GM21390 (cell line): ENCODE data around the gene DNMT3B.

Experiments
- ATAC-seq: cut with Tn5 transposase; IDR thresholded peaks from one replicate; pipeline ENCODE4 v1.9.1; 2021; ENCODE audit not compliant: unreplicated experiment

Gene DNMT3B

DNA sequence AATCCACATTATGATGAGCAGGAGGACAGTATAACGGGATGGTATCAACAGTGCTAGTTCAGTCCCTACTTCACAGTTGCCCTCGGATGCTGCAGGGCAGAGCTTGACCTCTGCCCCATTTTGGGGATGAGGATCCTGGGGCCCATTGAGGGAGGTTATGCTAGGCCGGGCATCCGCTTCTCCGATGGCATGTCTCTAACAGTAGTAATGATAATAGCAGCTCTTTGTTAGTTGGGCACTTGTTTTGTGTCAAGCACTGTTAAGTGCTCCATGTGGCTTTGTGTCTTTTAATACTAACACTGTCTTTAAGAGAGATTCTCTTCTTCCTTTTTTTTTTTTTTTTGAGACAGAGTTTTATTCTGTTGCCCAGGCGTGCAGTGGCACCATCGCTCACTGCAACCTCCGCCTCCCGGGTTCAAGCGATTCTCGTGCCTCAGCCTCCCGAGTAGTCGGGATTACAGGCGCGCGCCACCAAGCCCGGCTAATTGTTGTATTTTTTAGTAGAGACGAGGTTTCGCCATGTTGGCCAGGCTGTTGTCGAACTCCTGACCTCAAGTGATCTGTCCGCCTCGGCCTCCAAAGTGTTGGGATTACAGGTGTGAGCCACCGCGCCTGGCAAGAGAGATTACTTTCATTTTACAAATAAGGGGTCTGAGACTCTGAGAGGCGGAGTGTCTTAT, 58.7 kb downstream of the DNMT3B start:
- no peak for ATAC-seq

DNA sequence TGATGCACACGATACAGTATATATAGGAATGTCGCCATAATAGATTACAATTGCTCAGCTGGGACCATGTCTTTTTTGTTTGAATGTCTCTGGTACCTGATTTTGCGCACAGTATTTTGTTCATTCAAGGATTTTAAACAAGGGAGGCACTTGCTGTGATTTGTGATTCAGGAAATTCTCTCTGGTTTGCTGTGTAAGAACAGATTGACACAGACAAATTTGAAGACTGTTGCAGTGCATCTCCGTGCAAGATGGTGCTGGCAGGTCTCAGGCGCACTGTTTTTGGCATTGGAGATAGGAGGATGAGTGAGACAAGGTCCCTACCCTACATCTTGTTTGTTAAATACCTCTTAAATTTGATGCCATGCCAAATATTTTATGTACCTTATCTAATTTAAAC, 60.0 kb downstream of the DNMT3B start:
- ATAC-seq, result no peak

DNA sequence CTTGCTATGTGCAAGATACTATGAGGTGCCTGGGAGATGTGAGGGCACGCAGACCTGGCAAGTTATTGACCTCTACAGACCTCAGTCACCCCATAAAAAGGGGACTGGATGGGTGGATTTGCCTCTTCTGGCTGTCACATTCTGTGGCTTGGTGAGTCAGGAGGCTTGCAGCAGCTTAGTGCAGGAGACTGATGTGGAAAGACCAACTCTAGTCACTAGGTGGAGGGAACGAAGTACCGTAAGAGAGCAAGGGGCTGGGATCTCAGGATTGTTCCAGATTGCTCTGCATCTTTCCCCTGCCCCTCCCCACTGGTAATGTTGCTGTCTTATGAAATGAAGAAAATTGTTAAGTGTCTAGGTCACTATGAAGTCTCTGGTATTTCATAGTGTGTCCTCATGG, 60.9 kb downstream of the DNMT3B start:
- no peak for ATAC-seq

DNA sequence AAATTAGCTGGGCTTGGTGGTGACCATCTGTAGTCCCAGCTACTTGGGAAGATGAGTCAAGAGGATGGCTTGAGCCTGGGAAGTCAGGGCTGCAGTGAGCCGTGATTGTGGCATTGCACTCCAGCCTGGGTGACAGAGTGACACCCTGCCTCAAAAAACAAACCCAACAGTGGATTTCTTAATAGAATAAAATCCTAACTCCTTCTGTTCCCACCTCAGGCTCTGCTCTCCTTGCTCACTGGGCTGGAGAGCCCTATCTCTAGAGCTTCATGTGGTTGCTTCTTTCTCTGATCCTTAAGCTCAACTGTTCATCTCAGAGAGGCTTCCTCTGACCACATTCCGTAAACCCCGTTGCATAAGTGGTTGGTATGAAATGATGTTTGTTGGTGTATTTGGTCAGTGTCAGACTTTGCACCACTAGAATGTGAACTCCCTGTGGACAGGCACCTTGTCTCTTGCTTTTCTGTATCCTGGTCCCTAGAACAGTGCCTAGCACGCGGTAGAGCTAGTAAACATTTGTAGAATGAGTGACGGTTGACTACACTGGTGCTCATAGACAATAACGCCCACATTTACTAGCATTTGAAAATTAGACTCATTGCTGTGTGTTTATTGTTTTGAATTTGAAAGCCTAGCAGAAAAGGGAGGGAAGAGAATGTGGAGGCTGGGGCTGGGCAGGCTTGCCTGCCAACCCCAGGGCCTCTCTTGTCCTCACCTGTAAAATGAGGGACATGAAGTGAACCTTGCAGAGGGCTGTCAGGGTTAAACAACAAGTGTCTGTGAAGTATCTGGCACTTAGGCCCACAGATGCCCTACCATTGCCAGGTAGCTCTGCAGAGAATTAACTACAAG, 61.8 kb downstream of the DNMT3B start:
- no peak for ATAC-seq

DNA sequence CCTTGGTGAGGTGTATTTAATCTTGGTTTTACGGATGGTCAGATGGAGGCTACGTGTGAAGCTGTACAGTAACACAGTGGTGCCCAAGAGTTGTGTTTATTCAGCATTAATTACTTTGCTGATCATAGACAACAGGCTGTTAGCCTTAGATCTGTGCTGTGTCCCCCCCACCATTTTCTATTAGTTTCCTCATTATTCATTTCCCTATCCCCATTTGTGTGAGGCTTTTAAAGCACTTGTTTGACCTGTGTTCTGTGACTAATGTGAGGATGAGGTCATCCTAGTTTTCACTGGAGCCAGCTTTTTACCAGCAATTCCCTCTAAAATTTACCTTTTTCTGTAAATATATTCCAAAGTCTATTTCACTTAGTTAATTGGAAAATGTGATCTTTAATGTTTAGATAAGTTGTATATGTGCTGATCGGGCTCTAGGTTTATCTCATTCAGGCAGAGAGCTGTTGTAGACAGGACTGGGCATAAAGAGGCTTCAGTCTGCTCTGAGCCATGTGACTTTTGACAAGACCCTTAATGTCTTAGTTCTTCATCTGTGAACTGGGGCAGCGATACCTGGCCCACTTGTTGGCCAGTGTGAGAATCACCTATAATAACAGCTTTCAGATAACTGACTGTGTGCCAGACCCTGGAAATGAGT, 66.0 kb downstream of the DNMT3B start:
- ATAC-seq, result no peak

DNA sequence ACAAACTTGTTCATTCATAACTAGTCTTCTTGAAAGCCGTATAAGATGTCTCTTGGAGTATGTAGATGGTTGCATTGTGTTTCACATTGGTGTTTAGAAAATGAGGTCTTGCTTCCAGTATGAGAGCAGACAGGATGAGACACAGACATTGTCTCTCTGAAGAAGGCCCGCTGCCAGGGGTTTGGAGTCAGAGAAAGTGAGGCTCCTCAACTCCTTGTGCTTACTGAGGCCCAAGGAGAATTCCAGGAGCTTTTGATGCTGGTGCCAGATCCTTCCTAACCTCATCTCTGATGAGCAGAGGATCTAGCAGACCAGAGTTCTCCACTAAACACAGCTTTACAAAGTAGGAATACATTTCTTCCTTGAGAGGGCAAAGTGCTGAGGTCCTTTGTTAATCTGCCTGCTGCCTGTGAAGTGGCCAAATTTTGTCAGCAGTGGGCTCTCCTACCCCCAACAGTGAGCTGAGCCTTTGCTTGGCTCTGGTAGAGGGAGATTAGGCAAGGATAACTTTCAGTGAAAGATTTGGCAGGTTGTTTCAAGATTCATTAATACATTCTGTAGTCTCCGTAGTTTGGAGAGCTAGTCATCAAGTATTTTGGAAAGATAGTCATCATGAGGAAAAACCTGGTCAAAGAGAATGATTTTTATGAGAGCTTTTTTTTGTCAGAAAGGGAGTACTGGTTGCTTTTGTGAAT, 67.3 kb downstream of the DNMT3B start:
- no peak for ATAC-seq

DNA sequence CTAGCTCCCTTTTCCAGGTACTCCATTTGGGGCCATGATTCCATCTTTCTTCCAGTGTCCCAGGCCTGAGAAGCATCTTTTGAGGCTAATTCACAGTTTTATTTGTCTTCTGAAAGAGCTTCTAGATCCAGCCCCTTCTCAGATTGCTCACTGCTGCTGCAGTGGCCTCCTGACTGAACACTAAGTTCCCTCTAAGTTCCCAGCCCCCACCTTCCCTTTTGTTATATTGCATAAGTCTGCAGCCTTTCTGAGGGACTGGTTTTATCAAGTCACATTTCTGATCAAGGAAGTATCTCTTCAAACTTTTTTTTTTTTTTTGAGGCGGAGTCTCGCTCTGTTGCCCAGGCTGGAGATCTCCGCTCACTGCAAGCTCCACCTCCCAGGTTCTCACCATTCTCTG, 68.3 kb downstream of the DNMT3B start:
- ATAC-seq, result no peak

DNA sequence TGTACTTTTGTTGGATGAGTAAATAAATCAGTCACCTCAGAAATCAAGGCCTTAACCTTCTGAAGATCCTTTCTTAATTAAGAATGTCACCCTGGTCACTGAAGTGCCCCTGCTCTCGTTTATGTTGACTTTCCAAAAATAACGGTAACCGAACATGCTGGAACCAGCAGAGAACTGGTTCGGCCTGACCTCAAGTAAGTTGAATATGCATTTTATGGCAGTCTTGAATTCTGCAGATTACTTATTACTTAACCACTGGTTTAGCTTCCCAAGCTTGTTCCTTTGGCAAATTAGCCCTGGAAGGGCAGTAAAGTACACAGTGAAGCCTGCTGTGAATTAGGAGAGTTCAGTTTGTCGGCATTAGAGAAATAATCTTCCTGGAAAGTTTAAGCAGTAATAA, 69.8 kb downstream of the DNMT3B start:
- no peak for ATAC-seq

DNA sequence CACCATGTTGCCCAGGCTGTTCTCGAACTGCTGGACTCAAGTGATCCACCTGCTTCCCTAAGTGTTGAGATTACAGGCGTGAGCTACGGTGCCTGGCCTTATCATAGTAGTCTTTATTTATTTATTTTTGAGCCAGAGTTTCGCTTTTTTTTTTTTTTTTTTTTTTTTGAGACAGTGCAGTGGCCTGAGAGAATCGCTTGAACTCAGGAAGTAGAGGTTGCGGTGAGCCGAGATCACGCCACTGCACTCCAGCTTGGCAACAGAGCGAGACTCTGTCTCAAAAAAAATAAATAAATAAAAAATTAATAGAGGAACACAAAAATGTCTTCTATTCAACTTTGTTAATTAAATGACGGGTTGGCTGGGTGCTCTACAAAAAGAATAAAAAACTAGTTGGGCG, 70.5 kb downstream of the DNMT3B start:
- ATAC-seq, result no peak

DNA sequence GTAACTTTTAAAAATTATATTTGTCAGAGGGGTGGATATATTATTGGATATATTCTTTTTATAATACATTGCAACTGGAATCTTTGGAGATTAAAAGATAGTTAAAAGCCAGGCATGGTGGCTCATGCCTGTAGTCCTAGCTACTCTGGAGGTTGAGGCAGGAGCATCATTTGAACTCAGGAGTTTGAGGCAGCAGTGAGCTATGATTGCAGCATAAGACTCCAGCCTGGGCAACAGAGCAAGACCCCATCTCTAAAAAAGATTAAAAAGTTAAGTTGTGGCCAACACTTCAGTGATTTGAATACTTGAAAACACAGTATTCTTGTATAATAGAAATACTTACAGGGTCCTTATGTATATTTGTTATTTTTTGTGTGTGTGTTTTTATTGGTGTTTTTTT, 72.8 kb downstream of the DNMT3B start:
- ATAC-seq, result no peak

DNA sequence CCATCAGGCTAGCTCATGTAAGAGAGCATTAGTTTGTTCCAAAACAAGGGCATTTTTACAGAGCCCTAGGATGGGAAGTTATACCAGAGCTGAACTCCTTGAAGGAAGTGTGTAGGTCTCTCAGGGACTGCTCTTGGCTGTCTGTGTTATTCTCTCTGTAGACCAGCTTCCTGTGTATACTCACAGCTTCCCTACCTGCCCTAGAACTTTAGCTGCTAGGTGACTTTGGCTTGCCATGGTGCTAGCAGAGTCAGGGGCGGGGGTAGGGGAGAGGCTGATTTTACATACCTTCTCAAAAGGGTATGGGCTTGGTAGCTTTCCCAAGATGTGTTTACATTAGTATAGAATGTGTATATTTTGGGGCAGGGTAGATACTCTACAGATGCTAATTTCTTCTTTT, 75.0 kb downstream of the DNMT3B start:
- ATAC-seq, result no peak

DNA sequence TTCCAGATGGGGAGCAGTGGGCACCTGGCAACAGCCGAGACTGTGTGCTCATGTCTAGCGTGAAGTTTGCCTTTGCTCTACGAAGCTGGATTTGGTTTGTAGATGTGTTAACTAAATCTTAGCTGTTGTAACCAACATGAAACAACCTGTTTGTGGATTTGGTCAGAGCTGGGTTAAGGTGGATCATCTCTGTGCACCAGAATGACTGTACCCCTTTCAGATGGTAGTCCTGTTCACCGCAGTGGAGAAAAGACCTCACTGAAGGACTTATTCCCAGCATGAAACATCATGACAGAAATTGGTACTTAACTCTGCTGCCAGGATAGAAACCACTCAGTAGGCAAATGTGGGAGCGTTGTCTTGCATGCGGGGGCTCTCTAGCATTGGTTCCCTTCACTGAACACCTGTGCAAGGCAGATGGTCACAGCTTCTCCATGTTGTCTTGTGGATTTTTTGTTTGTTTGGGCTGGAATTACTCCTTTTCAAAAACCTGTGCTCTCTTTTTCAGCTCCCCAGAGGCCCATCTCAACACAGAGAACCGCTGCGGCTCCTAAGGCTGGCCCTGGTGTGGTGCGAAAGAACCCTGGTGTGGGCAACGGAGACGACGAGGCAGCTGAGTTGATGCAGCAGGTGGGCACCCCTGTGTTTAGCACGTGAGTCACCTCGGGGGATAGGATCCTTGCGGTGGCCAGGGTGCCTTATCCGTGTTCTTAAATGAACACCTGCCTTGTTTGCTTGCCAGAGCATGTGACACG, 77.2 kb downstream of the DNMT3B start:
- ATAC-seq, result no peak

DNA sequence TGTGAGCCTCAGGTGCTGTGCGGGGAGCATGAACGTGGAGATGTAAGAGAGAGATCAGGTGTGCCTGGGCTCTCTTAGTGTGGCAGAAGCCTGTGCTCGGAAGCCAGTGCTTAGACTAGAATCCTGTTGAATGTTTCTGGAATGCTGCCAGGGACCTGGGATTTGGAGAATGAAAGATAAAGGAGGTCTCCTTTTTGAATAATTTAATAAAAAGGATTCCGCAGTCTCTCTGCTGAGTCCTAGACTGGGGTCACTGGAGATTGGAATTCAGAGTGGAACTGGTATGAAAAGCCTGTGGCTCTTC, 77.7 kb downstream of the DNMT3B start:
- ATAC-seq, result no peak

DNA sequence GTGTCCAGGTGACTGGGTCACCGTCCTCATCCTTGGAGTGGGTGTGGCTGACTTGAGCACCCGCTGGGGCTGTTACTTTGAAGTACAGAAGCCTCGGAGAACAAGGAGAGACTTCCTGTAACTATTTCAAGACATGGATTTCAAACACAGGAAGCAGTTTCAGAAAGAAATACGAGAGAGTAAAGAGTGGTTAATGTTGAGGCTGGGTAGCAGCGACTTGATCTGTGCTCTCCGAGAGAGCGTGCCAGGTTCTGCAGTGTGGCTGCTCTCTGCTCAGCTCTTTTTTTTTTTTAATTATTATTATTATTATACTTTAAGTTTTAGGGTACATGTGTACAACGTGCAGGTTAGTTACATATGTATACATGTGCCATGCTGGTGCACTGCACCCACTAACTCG, 79.0 kb downstream of the DNMT3B start:
- ATAC-seq, result no peak

DNA sequence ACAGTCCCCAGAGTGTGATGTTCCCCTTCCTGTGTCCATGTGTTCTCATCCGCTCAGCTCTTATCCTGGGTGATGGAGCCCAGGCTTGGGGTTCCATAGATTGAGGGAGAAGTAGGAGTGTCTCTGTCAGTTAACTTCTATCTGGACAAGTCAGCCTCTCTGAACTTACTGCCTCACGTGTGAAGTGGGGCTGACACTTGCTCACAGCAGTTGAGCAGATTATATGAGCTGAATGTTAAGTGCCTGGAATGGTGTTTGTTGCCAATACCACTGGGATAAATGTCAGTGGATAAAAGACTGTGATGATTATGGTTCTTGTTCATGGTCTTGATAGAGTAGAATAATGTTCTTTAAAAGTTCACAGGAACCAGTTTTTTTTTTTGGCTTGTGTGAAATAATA, 79.4 kb downstream of the DNMT3B start:
- ATAC-seq, result no peak

DNA sequence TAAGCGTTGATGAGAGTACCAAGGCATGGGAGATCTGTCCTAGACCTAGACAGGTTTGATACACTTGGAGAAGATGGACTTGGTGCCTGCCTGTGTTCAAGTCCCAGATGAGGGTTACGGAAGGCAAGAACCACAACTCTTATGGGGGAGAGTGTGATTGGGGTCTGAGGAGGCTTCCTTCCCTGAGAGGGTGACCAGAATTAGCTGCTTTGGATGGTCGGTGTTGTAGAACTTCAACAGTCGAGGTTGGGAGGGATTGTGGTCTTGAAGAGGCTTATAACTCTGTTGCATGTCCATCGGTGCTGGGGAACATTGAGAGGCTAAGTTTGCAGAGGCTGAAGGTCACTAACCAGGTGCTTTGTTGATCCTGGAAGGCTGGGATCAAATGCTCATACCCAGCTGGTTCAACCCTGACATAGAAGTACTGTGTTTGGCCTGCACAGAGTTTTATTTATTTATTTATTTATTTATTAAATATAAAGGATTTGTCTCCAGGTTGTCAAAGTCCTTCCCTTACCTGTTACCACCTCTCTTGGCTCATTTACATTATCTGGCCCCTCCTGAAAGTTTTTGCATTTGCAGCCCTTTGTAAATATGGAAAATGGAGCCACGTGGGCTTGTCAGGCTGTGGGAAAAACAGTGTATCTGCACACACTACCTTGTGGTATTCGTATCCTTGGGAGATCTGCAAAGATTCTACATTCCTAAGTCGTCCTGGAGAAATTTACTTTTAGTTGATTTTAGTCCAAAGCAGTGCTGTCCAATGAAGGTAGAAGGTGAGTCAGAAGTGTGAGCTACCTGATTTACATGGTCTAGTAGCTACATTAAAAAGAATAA, 80.7 kb downstream of the DNMT3B start:
- no peak for ATAC-seq

DNA sequence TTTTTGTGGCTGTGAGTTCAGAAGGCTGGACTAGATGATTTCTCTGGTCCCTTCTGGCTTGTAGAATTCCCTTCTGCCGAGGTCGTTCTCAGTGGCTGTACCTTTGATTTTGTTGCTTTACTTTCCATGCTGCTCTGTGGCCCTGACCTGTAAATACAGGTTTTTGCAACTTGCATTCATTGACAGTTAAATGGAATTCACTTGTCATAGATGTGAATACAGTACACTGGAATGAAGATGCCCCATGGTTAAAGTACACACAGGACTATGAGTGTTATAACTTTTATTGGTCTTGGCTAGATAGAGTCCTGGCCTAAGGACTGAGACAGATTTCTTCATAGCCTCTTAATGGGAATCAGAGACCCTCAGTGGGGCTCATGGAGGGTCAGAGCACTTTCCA, 83.6 kb downstream of the DNMT3B start:
- no peak for ATAC-seq

DNA sequence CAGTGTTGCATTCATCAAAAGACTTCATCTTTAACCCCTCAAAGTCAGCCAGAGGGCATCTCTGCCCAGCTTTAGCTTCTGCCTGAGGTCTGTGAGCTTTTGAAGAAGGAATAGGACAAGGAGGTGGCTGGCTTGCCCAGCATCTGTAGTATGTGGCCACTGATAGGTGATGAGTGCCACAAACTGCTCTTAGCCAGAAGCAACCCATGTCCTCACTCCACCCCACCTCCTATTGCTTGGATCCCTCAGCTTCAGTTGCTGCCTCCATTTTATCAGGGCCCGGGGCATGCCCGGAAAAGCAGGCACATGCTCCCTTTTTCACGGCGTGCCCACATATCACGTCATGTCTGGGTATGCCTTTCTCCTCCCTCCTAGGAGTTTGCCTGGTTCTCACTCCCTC, 84.7 kb downstream of the DNMT3B start:
- no peak for ATAC-seq

DNA sequence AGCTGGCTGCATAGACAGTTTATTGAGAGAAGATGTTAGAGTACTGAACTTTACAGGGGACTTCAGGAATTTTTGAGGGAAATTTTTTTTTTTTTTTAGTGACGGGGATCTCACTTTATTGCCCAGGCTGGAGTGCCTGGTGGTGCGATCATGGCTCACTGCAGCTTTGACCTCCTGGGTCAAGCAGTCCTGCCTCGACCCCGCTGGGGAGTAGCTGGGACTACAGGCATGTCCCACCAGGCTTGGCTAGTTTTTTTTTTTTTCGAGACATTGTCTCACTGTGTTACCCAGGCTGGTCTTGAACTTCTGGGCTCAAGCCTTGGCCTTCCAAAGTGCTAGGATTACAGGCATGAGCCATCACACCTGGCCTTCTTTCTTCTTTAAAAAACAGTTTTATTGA, 85.8 kb downstream of the DNMT3B start:
- ATAC-seq, result no peak

DNA sequence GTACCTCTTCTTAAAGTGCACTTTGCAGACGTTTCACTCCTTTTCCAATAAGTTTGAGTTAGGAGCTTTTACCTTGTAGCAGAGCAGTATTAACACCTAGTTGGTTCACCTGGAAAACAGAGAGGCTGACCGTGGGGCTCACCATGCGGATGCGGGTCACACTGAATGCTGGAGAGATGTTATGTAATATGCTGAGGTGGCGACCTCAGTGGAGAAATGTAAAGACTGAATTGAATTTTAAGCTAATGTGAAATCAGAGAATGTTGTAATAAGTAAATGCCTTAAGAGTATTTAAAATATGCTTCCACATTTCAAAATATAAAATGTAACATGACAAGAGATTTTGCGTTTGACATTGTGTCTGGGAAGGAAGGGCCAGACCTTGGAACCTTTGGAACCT, 86.7 kb downstream of the DNMT3B start:
- no peak for ATAC-seq
